Panc1 (cell line): ENCODE data around the gene JOSD1.

ENCODE experiments used
- POLR2AphosphoS5 ChIP-seq: IDR thresholded peaks from 2 replicates; pipeline ENCODE4 v1.6.1; 2012; ENCODE audit warnings: mild to moderate bottlenecking, low read depth, low read length, moderate library complexity
- SIN3A ChIP-seq: IDR thresholded peaks from 2 replicates; pipeline ENCODE4 v1.6.1; 2012; ENCODE audit warnings: low read depth, mild to moderate bottlenecking, low read length, moderate library complexity, borderline replicate concordance; ENCODE audit not compliant: insufficient read depth
- TCF7L2 ChIP-seq: IDR thresholded peaks from 2 replicates; pipeline ENCODE4 v1.6.1; 2011; ENCODE audit warnings: mild to moderate bottlenecking, low read depth, low read length, inconsistent platforms
- TF ChIP-seq, protein P1 (sequence below): fragments of 450-650 bp; IDR thresholded peaks from 2 replicates; pipeline ENCODE4 v1.5.1; 2017; ENCODE audit warnings: mild to moderate bottlenecking
- TF ChIP-seq, protein P2 (sequence below), 2 experiments: IDR thresholded peaks; 2 replicates each; pipeline ENCODE4 v1.6.1; 2011 to 2012; ENCODE audit warnings: low read depth in 2 of 2, control low read depth in 1 of 2, low read length in 1 of 2, mild to moderate bottlenecking in 1 of 2, moderate library complexity in 1 of 2; ENCODE audit not compliant: insufficient read depth in 1 of 2

DNA sequence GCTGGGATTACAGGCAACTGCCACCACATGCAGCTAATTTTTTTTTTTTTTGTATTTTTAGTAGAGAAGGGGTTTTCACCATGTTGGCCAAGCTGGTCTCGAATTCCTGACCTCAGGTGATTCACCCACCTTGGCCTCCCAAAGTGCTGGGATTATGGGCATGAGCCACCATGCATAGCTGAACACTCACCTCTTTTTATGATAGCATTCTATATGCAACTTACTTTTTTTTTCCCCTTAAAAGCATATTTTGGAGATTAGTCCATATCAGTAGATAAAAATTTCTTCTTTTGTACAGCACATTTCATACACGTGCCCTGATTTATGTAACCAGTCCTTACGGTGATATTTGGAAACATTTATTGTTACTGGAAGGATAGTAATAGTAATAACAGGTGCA is 19.6 kb upstream of the JOSD1 start:
- TF ChIP-seq, protein P1, sequence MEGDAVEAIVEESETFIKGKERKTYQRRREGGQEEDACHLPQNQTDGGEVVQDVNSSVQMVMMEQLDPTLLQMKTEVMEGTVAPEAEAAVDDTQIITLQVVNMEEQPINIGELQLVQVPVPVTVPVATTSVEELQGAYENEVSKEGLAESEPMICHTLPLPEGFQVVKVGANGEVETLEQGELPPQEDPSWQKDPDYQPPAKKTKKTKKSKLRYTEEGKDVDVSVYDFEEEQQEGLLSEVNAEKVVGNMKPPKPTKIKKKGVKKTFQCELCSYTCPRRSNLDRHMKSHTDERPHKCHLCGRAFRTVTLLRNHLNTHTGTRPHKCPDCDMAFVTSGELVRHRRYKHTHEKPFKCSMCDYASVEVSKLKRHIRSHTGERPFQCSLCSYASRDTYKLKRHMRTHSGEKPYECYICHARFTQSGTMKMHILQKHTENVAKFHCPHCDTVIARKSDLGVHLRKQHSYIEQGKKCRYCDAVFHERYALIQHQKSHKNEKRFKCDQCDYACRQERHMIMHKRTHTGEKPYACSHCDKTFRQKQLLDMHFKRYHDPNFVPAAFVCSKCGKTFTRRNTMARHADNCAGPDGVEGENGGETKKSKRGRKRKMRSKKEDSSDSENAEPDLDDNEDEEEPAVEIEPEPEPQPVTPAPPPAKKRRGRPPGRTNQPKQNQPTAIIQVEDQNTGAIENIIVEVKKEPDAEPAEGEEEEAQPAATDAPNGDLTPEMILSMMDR: no peak
- TF ChIP-seq, protein P2, sequence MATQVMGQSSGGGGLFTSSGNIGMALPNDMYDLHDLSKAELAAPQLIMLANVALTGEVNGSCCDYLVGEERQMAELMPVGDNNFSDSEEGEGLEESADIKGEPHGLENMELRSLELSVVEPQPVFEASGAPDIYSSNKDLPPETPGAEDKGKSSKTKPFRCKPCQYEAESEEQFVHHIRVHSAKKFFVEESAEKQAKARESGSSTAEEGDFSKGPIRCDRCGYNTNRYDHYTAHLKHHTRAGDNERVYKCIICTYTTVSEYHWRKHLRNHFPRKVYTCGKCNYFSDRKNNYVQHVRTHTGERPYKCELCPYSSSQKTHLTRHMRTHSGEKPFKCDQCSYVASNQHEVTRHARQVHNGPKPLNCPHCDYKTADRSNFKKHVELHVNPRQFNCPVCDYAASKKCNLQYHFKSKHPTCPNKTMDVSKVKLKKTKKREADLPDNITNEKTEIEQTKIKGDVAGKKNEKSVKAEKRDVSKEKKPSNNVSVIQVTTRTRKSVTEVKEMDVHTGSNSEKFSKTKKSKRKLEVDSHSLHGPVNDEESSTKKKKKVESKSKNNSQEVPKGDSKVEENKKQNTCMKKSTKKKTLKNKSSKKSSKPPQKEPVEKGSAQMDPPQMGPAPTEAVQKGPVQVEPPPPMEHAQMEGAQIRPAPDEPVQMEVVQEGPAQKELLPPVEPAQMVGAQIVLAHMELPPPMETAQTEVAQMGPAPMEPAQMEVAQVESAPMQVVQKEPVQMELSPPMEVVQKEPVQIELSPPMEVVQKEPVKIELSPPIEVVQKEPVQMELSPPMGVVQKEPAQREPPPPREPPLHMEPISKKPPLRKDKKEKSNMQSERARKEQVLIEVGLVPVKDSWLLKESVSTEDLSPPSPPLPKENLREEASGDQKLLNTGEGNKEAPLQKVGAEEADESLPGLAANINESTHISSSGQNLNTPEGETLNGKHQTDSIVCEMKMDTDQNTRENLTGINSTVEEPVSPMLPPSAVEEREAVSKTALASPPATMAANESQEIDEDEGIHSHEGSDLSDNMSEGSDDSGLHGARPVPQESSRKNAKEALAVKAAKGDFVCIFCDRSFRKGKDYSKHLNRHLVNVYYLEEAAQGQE (IDR thresholded peaks at IDR 0.05; ENCODE audit: insufficient read depth in 1 of 2, low read depth in 2 of 2, low read length in 1 of 2): no peak
- TF ChIP-seq SIN3A (no peak), POLR2AphosphoS5 (no peak), TCF7L2 (no peak)
